RWPE1 (cell line): ENCODE results near the gene ZRANB3.

Experiments
- CTCF ChIA-PET: fragments of 350-600 bp; sonication (Branson Sonifier 250); formaldehyde crosslinking; extraction: SDS; loops from one replicate; lab custom pipeline; 2021; lab: Yijun Ruan, JAX
- POLR2A ChIA-PET: fragments of 400-600 bp; formaldehyde crosslinking; extraction: SDS; loops from one replicate; lab custom pipeline; 2020; ENCODE audit warnings: antibody characterized with exemption; ENCODE audit not compliant: low non-redundant PET; lab: Yijun Ruan, JAX
- DNase-seq: peaks from one replicate; pipeline ENCODE4 v3.0.0; 2012; ENCODE audit warnings: low spot score
- H3K27ac ChIP-seq: fragments of 450-650 bp; 2 replicates; pipeline ENCODE4 v1.5.1; 2017
- CTCF ChIP-seq: fragments of 450-650 bp; conservative IDR thresholded peaks from 2 replicates; pipeline ENCODE4 v1.5.1; 2017; ENCODE audit warnings: low read depth, mild to moderate bottlenecking

ZRANB3 gene

GRCh38 chr2:135163901-135164300, 367.1 kb downstream of the ZRANB3 start:
- POLR2A ChIA-PET = no interaction called here
- no peak overlapping the region for H3K27ac ChIP-seq
- TF ChIP-seq CTCF = no peak
- CTCF ChIA-PET = interaction anchor here (0.8 kb wide), 2 partner anchors 9 to 160 kb away, joined by 4 read pairs; no protein-coding TSS in a partner anchor
- DNase-seq = no peak

DNA sequence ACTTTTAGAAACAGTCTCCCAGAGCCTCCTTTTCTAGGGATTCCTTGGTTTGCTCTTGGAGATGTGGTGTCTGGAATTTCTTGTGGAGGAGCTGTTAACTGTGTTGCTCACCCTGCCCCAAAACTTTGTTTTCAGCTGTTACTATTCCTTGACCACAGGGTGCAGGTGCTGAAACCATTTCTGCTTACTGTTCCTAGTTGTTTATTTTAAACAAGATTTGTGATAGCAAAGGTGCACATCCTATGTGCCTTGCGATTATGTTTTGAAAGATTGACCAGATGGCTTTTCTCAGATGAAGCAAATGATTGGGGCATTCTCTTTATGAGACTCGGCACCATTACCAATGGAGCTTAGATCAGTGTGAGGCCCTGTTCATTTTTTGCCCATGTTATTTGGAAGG, 367.7 kb downstream of the ZRANB3 start:
- ChIA-PET POLR2A (no interaction called here), CTCF (interaction anchor here (0.5 to 0.8 kb wide), 3 partner anchors 81 to 443 kb away, joined by 4 to 6 read pairs (median 4); no protein-coding TSS in a partner anchor)
- DNase-seq = no peak
- no peak overlapping the region for H3K27ac ChIP-seq
- no peak for TF ChIP-seq CTCF

- POLR2A ChIA-PET = no interaction called here
- no peak for DNase-seq
- CTCF ChIA-PET = interaction anchor here (0.5 kb wide), 1 partner anchor 81 kb away, joined by 6 read pairs; no protein-coding TSS in a partner anchor
- no peak overlapping the region for H3K27ac ChIP-seq
- TF ChIP-seq CTCF = no peak
These were observed 368.2 kb downstream of the ZRANB3 start for GRCh38 chr2:135162786-135163185.

GRCh38 chr2:135162377-135162776, 368.6 kb downstream of the ZRANB3 start:
- TF ChIP-seq CTCF = no peak
- no peak overlapping the region for H3K27ac ChIP-seq
- no peak for DNase-seq
- CTCF ChIA-PET = no interaction called here
- POLR2A ChIA-PET = no interaction called here

DNA sequence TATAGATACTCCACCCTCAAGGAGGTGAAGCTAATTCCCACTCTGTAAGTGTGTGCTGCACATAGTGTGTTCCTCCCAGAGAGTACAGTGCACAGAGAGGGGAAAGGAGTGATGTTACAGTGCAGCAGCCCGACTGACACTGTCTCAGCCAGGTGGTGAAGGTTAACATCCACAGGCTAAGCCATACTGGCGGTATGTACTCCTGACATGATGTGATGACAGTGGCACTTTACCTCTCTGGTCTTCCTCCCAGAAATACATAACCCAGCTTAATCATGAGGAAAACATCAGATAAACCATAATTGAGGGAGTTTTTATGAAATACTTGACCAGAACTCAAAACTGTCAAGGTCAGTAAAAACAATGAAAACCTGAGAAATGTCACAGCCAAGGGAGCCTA, 371.8 kb downstream of the ZRANB3 start:
- ChIA-PET CTCF (interaction anchor here (0.6 kb wide), 1 partner anchor 425 kb away, joined by 3 read pairs; no protein-coding TSS in a partner anchor), POLR2A (no interaction called here)
- DNase-seq = no peak
- H3K27ac ChIP-seq = no peak overlapping the region
- TF ChIP-seq CTCF = no peak

DNA sequence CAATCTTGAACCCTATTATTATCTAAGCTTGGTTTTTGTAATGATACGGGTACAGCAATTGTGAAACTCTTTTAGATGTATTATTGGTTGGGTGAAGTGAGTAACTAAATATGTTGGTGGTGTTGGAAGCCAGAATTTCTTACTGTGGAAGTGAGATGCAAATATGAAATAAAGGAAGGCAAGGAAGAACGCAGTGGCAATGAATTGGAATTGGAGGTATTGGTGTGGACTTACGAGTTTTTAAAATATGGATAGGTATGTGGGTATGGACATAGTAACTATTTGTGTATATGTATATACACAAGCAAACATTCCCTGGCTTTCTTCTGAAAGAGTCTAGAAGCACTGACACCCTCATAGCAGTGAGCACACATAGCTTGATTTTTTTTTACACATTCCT, 373.2 kb downstream of the ZRANB3 start:
- no peak for TF ChIP-seq CTCF
- no peak for DNase-seq
- no peak overlapping the region for H3K27ac ChIP-seq
- ChIA-PET POLR2A (no interaction called here), CTCF (interaction anchor here (0.7 kb wide), 1 partner anchor 459 kb away, joined by 3 read pairs; no protein-coding TSS in a partner anchor)

- POLR2A ChIA-PET = no interaction called here
- CTCF ChIA-PET = interaction anchor here (0.7 to 1.1 kb wide), 3 partner anchors 9 to 479 kb away, joined by 4 read pairs; no protein-coding TSS in a partner anchor
- TF ChIP-seq CTCF = no peak
- DNase-seq = no peak
- no peak overlapping the region for H3K27ac ChIP-seq
These were observed 376.1 kb downstream of the ZRANB3 start for GRCh38 chr2:135154962-135155361.
